ENCODE measurements around the gene ATP11C. TPM values are rescaled to one million over a fixed set of nuclear protein-coding genes. Genes with fewer than 3 reads are reported as not detected.

ATP11C gene
- total RNA-seq, 4 donors from 2014 or later = 3.6 to 8.6 (median 7.0) TPM

GRCh38 chrX:139736151-139736550, 196.7 kb downstream of the ATP11C start:
- Histone ChIP-seq H3K27ac (no peak overlapping the region), H3K36me3 (no peaks in the 10 kb centered on the region), H3K4me3 (no peak overlapping the region), H3K4me1 (no peaks in the 10 kb centered on the region), H3K9me3 (no peaks in the 10 kb centered on the region), H3K27me3 (no peaks in the 10 kb centered on the region)
- intact Hi-C loops (cut with DNase I; ENCODE audit: low total_unique reads) = no loop called here
- DNase-seq (no peak), ATAC-seq (no peak)
- in situ Hi-C loops (cut with MboI; ENCODE audit: low sequenced_read_pairs in 4 of 4) = no loop called here
- no peak for TF ChIP-seq CTCF (IDR thresholded peaks at IDR 0.05 in 4 of 5, conservative IDR thresholded peaks at IDR 0.05 in 1 of 5)
- TF ChIP-seq POLR2A (IDR thresholded peaks at IDR 0.05) = no peak

- intact Hi-C loops (cut with DNase I; ENCODE audit: low total_unique reads) = no loop called here
- DNase-seq (no peak), ATAC-seq (no peak)
- no peaks in the 10 kb centered on the region for H3K27me3 ChIP-seq
- H3K27ac ChIP-seq = no peak overlapping the region
- no peaks in the 10 kb centered on the region for H3K4me1 ChIP-seq
- TF ChIP-seq POLR2A (IDR thresholded peaks at IDR 0.05) (no peak), CTCF (IDR thresholded peaks at IDR 0.05 in 4 of 5, conservative IDR thresholded peaks at IDR 0.05 in 1 of 5) (no peak)
- H3K4me3 ChIP-seq = no peak overlapping the region
- no peaks in the 10 kb centered on the region for H3K36me3 ChIP-seq
- H3K9me3 ChIP-seq = no peaks in the 10 kb centered on the region
- in situ Hi-C loops (cut with MboI; ENCODE audit: low sequenced_read_pairs in 4 of 4) = no loop called here
Measured at GRCh38 chrX:139734996-139735395, 197.9 kb downstream of the ATP11C start.

GRCh38 chrX:139725720-139726119, 207.1 kb downstream of the ATP11C start:
- Histone ChIP-seq H3K27ac (no peak overlapping the region), H3K27me3 (no peaks in the 10 kb centered on the region), H3K9me3 (no peaks in the 10 kb centered on the region), H3K4me3 (no peak overlapping the region), H3K4me1 (no peaks in the 10 kb centered on the region), H3K36me3 (no peaks in the 10 kb centered on the region)
- intact Hi-C loops (cut with DNase I; ENCODE audit: low total_unique reads) = no loop called here
- DNase-seq = no peak
- TF ChIP-seq CTCF (IDR thresholded peaks at IDR 0.05 in 4 of 5, conservative IDR thresholded peaks at IDR 0.05 in 1 of 5) (no peak), POLR2A (IDR thresholded peaks at IDR 0.05) (no peak)
- in situ Hi-C loops (cut with MboI; ENCODE audit: low sequenced_read_pairs in 4 of 4) = no loop called here
- no peak for ATAC-seq

GRCh38 chrX:139724626-139725025, 208.2 kb downstream of the ATP11C start:
- no peaks in the 10 kb centered on the region for H3K9me3 ChIP-seq
- DNase-seq (no peak), ATAC-seq (no peak)
- H3K4me1 ChIP-seq = no peaks in the 10 kb centered on the region
- TF ChIP-seq CTCF (IDR thresholded peaks at IDR 0.05 in 4 of 5, conservative IDR thresholded peaks at IDR 0.05 in 1 of 5) (no peak), POLR2A (IDR thresholded peaks at IDR 0.05) (no peak)
- H3K27ac ChIP-seq = no peak overlapping the region
- H3K4me3 ChIP-seq = no peak overlapping the region
- H3K36me3 ChIP-seq = no peaks in the 10 kb centered on the region
- in situ Hi-C loops (cut with MboI; ENCODE audit: low sequenced_read_pairs in 4 of 4) = no loop called here
- no peaks in the 10 kb centered on the region for H3K27me3 ChIP-seq
- intact Hi-C loops (cut with DNase I; ENCODE audit: low total_unique reads) = no loop called here

- intact Hi-C loops (cut with DNase I; ENCODE audit: low total_unique reads) (no loop called here), in situ Hi-C loops (cut with MboI; ENCODE audit: low sequenced_read_pairs in 4 of 4) (no loop called here)
Measured at GRCh38 chrX:139720979-139721378, 211.9 kb downstream of the ATP11C start.

More at GRCh38 chrX:139720979-139721378, 211.9 kb downstream of the ATP11C start:
- ATAC-seq = no peak
- Histone ChIP-seq H3K4me1 (no peaks in the 10 kb centered on the region), H3K9me3 (no peaks in the 10 kb centered on the region), H3K27ac (no peak overlapping the region), H3K27me3 (no peaks in the 10 kb centered on the region), H3K36me3 (no peaks in the 10 kb centered on the region), H3K4me3 (no peak overlapping the region)
- no peak for DNase-seq
- no peak for TF ChIP-seq CTCF (IDR thresholded peaks at IDR 0.05 in 4 of 5, conservative IDR thresholded peaks at IDR 0.05 in 1 of 5)
- no peak for TF ChIP-seq POLR2A (IDR thresholded peaks at IDR 0.05)
